Duodenal mucosa (tissue), 2 donors: ENCODE measurements around the gene AAMP.

Source experiments
- H3K27ac ChIP-seq: one replicate; pipeline ENCODE4 v1.7.0; 2013; ENCODE audit warnings: low read depth, low read length
- H3K27me3 ChIP-seq, 2 donors: one replicate each; pipeline ENCODE4 v1.7.0; 2013; ENCODE audit warnings: low read length in 2 of 2, control low read depth in 1 of 2; ENCODE audit not compliant: insufficient read depth in 2 of 2, control insufficient read depth in 1 of 2
- H3K36me3 ChIP-seq, 2 donors: one replicate each; pipeline ENCODE4 v1.7.0; 2013; ENCODE audit warnings: low read length in 2 of 2, control low read depth in 1 of 2; ENCODE audit not compliant: insufficient read depth in 2 of 2, control insufficient read depth in 1 of 2
- H3K4me1 ChIP-seq, 2 donors: one replicate each; pipeline ENCODE4 v1.7.0; 2013; ENCODE audit warnings: low read length in 2 of 2, control low read depth in 1 of 2; ENCODE audit not compliant: insufficient read depth in 2 of 2, control insufficient read depth in 1 of 2
- H3K4me3 ChIP-seq, 2 donors: one replicate each; pipeline ENCODE4 v1.7.0; 2013; ENCODE audit warnings: low read length in 2 of 2, low read depth in 1 of 2
- H3K9ac ChIP-seq, 2 donors: one replicate each; pipeline ENCODE4 v1.7.0; 2013; ENCODE audit warnings: low read length in 2 of 2, low read depth in 1 of 2
- H3K9me3 ChIP-seq, 2 donors: one replicate each; pipeline ENCODE4 v1.7.0; 2013; ENCODE audit warnings: low read length in 2 of 2, control low read depth in 1 of 2; ENCODE audit not compliant: control insufficient read depth in 1 of 2

The AAMP gene

GRCh38 chr2:218295029-218295428 is 25.1 kb upstream of the AAMP start:
- no peaks in the 10 kb centered on the region for H3K27me3 ChIP-seq
- peak overlapping the region; percentile 43 to 61 for H3K9ac ChIP-seq

GRCh38 chr2:218294430-218295022 is 24.6 kb upstream of the AAMP start:
- Histone ChIP-seq H3K36me3 (no peaks in the 10 kb centered on the region), H3K27me3 (no peaks in the 10 kb centered on the region), H3K9me3 (no peaks in the 10 kb centered on the region), H3K4me1 (peaks cover 43 to 49% of the 10 kb centered on the region in 2 donors), H3K4me3 (no peak overlapping the region), H3K27ac (peak overlapping the region; percentile 71), H3K9ac (peak overlapping the region; percentile 33 to 61)

More at GRCh38 chr2:218295029-218295428, 25.1 kb upstream of the AAMP start:
- H3K9me3 ChIP-seq = no peaks in the 10 kb centered on the region
- H3K4me3 ChIP-seq = no peak overlapping the region
- peaks cover 38 to 44% of the 10 kb centered on the region in 2 donors for H3K4me1 ChIP-seq
- H3K36me3 ChIP-seq = no peaks in the 10 kb centered on the region
- peak overlapping the region; percentile 74 for H3K27ac ChIP-seq

- peaks cover 47 to 54% of the 10 kb centered on the region in 2 donors for H3K4me1 ChIP-seq
- no peak overlapping the region for H3K4me3 ChIP-seq
- H3K27ac ChIP-seq = peak overlapping the region; percentile 71
- no peaks in the 10 kb centered on the region for H3K9me3 ChIP-seq
- no peaks in the 10 kb centered on the region for H3K27me3 ChIP-seq
- H3K36me3 ChIP-seq = no peaks in the 10 kb centered on the region
- H3K9ac ChIP-seq = peak overlapping the region; percentile 33 to 61
Observed at GRCh38 chr2:218293715-218294429, 23.9 kb upstream of the AAMP start.

- Histone ChIP-seq H3K4me1 (peaks cover 60 to 65% of the 10 kb centered on the region in 2 donors), H3K27me3 (no peaks in the 10 kb centered on the region), H3K4me3 (peak within 1 kb of the TSS; percentile 93 to 94), H3K9ac (peak within 1 kb of the TSS; percentile 93 to 96), H3K36me3 (no peaks in the 10 kb centered on the region), H3K9me3 (no peaks in the 10 kb centered on the region), H3K27ac (peak within 1 kb of the TSS; percentile 98)
Observed at GRCh38 chr2:218292048-218293014, 22.4 kb upstream of the AAMP start, which contains the start of gene TMBIM1. TSS of gene TMBIM1 (minus strand) at chr2:218292503. CDS start at chr2:218282141, 10,362 bp downstream.

- H3K36me3 ChIP-seq = no peaks in the 10 kb centered on the region
- no peaks in the 10 kb centered on the region for H3K27me3 ChIP-seq
- peak overlapping the region; percentile 93 to 96 for H3K9ac ChIP-seq
- H3K4me3 ChIP-seq = peak overlapping the region; percentile 93 to 94
- H3K27ac ChIP-seq = peak overlapping the region; percentile 98
- H3K9me3 ChIP-seq = no peaks in the 10 kb centered on the region
- H3K4me1 ChIP-seq = peaks cover 69 to 70% of the 10 kb centered on the region in 2 donors
Observed at GRCh38 chr2:218291318-218292047, 21.5 kb upstream of the AAMP start.

GRCh38 chr2:218290316-218291261 is 20.7 kb upstream of the AAMP start:
- Histone ChIP-seq H3K9ac (peak overlapping the region; percentile 93 to 96), H3K27ac (peak overlapping the region; percentile 98), H3K4me3 (peak overlapping the region; percentile 93 to 94), H3K9me3 (no peaks in the 10 kb centered on the region), H3K27me3 (no peaks in the 10 kb centered on the region), H3K36me3 (no peaks in the 10 kb centered on the region), H3K4me1 (peaks cover 77 to 78% of the 10 kb centered on the region in 2 donors)

GRCh38 chr2:218289639-218290315 is 19.8 kb upstream of the AAMP start:
- H3K4me3 ChIP-seq = peak overlapping the region; percentile 93 to 94
- no peaks in the 10 kb centered on the region for H3K9me3 ChIP-seq
- H3K27me3 ChIP-seq = no peaks in the 10 kb centered on the region
- H3K9ac ChIP-seq = peak overlapping the region; percentile 93 to 96
- H3K36me3 ChIP-seq = peaks cover 0 to 5% of the 10 kb centered on the region in 2 donors
- H3K4me1 ChIP-seq = peaks cover 79% of the 10 kb centered on the region in 2 donors
- peak overlapping the region; percentile 98 for H3K27ac ChIP-seq

GRCh38 chr2:218286570-218287459 is 16.9 kb upstream of the AAMP start:
- no peaks in the 10 kb centered on the region for H3K9me3 ChIP-seq
- peak overlapping the region; percentile 58 to 73 for H3K4me3 ChIP-seq
- H3K36me3 ChIP-seq = peaks cover 4 to 20% of the 10 kb centered on the region in 2 donors
- peak overlapping the region; percentile 94 for H3K27ac ChIP-seq
- H3K4me1 ChIP-seq = peaks cover 79% of the 10 kb centered on the region in 2 donors
- peak overlapping the region; percentile 58 to 87 for H3K9ac ChIP-seq
- H3K27me3 ChIP-seq = no peaks in the 10 kb centered on the region
